ENCODE results near the gene VRK2. TPM values are rescaled to one million over a fixed set of nuclear protein-coding genes. Genes with fewer than 3 reads are reported as not detected.

VRK2 gene
- total and polyA plus RNA-seq, 2 experiments from 2014 or later: 19.0 to 22.5 TPM

DNA sequence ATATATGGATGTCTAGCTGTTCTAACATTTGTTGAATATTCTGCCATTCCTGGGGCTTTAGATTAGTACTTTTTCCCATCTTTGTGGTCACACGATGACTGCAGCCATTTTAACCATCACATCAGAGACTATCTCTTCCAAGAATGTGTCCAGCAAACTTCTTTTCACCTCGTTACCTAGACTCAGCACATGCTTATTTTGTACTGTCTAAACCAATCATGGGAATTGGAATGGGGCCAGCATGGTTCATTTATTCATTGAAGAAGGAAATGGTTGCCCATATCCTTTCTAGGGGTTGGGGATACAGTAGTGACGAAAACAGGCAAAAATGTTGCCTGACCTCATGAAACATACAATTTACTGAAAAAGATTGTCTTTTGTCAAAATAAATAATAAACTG is 2.5 kb upstream of the VRK2 start:
- H3K9me3 Mint-ChIP-seq: no peaks in the 10 kb centered on the region
- no peak overlapping the region for H2AFZ ChIP-seq

More for the DNA sequence above, 2.5 kb upstream of the VRK2 start:
- H3K4me3 ChIP-seq: no peak overlapping the region
- H3K4me1 Mint-ChIP-seq: peaks cover 28% of the 10 kb centered on the region
- ATAC-seq: no peak
- no peaks in the 10 kb centered on the region for H4K20me1 ChIP-seq (replicated peaks; ENCODE audit: insufficient read depth)
- no peaks in the 10 kb centered on the region for H3K9me2 ChIP-seq (ENCODE audit: insufficient read depth)
- H3K27ac Mint-ChIP-seq: no peak overlapping the region
- H3K27ac ChIP-seq (ENCODE audit: low read depth): no peak overlapping the region
- no peaks in the 10 kb centered on the region for H3K36me3 ChIP-seq (ENCODE audit: insufficient read depth)
- H3K4me3 Mint-ChIP-seq: no peak overlapping the region
- no peaks in the 10 kb centered on the region for H3K27me3 ChIP-seq (ENCODE audit: insufficient read depth)
- H3K27me3 Mint-ChIP-seq (ENCODE audit: insufficient read depth, low read depth, poor library complexity): no peaks in the 10 kb centered on the region
- peaks cover 14% of the 10 kb centered on the region for H3K79me2 ChIP-seq (replicated peaks; ENCODE audit: insufficient read depth)
- peaks cover 7% of the 10 kb centered on the region for H3F3A ChIP-seq (replicated peaks; ENCODE audit: low read depth)
- TF ChIP-seq EZH2 (IDR thresholded peaks at IDR 0.05; ENCODE audit: low read depth, unreplicated experiment) (no peak), CREB1 (CRISPR knock-in tag; IDR thresholded peaks at IDR 0.05; ENCODE audit: low read depth) (no peak), ZNF114 (CRISPR knock-in tag; IDR thresholded peaks at IDR 0.05) (no peak), REST (IDR thresholded peaks at IDR 0.05; ENCODE audit: unreplicated experiment) (no peak), EZH2phosphoT487 (IDR thresholded peaks at IDR 0.05; ENCODE audit: unreplicated experiment) (no peak), NANOG (IDR thresholded peaks at IDR 0.05; ENCODE audit: borderline replicate concordance) (no peak), STAT1 (IDR thresholded peaks at IDR 0.05; ENCODE audit: unreplicated experiment) (no peak), JUNB (IDR thresholded peaks at IDR 0.05; ENCODE audit: unreplicated experiment) (no peak), ZNF331 (CRISPR knock-in tag; IDR thresholded peaks at IDR 0.05; ENCODE audit: low read depth) (no peak), ETS1 (IDR thresholded peaks at IDR 0.05) (no peak), POLR2AphosphoS5 (IDR thresholded peaks at IDR 0.05; ENCODE audit: low read depth) (no peak), ZNF462 (CRISPR knock-in tag; IDR thresholded peaks at IDR 0.05) (no peak)
- TF ChIP-seq, protein P1, sequence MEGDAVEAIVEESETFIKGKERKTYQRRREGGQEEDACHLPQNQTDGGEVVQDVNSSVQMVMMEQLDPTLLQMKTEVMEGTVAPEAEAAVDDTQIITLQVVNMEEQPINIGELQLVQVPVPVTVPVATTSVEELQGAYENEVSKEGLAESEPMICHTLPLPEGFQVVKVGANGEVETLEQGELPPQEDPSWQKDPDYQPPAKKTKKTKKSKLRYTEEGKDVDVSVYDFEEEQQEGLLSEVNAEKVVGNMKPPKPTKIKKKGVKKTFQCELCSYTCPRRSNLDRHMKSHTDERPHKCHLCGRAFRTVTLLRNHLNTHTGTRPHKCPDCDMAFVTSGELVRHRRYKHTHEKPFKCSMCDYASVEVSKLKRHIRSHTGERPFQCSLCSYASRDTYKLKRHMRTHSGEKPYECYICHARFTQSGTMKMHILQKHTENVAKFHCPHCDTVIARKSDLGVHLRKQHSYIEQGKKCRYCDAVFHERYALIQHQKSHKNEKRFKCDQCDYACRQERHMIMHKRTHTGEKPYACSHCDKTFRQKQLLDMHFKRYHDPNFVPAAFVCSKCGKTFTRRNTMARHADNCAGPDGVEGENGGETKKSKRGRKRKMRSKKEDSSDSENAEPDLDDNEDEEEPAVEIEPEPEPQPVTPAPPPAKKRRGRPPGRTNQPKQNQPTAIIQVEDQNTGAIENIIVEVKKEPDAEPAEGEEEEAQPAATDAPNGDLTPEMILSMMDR (conservative IDR thresholded peaks at IDR 0.05; ENCODE audit: low read depth in 2 of 2): no peak
- DNase-seq (ENCODE audit: low spot score): no peak
- no peak overlapping the region for H3K4me2 ChIP-seq
- H3K36me3 Mint-ChIP-seq (ENCODE audit: low read depth): peaks cover 2% of the 10 kb centered on the region; the same call in 2 of the 3 replicates
- peaks cover 32% of the 10 kb centered on the region for H3K4me1 ChIP-seq (ENCODE audit: insufficient read depth)

Measured in GM23338 (cell line).